NCI-H2107 treated with DMSO at 0.1 percent for 48 hours (cell line): ENCODE measurements around the gene RBM48.
"Not testable (repeated sequence)": the region's sequence is repeated elsewhere in the genome, so short reads cannot be mapped to it uniquely, and the experiment has no call there.

ENCODE experiments used
- DNase-seq: peaks from one replicate; lab custom pipeline; 2025; ENCODE audit not compliant: unreplicated experiment; lab: John Stamatoyannopoulos, UW

RBM48 gene

DNA sequence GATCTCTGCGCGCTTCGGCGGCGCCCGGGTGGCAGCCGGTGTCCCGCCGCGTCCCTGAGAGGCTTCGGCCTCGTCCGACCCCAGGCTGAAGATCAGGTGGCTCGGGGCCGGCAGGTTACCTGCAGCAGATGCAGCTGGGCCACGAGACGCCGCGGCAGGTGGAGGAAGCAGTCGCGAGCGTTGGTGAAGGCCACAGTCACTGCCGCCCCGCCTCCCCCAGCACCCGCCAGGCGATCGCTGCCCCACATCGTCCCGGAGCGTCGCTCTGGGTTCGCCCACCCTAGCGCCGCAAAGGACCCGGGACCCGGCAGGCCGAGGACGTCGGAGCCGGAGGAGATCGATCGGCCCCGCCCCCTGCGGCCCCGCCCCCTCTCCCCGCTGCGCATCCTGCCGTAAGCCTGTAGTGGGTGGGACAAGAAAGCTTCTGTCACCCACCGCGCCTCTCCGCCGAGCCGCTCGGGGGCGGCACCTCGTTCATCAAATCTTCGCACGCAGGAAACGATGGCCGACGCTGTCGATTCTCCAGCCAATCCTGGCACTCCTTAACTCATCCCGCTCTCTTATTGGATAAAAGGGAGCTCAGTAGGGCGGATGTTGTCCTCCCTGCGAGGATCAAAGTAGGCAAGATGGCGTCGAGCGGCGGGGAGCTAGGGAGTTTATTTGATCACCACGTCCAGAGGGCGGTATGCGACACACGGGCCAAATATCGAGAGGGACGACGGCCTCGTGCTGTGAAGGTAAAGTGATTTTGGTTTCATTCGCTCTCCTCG is at the start of gene RBM48, which contains the start of gene PEX1:
Gene RBM48, plus strand, starts transcription at position 608 of the 770 bp plus-strand sequence. Its CDS starts 19 bp downstream, at position 627.
Gene PEX1, minus strand, starts transcription at position 333 of the 770 bp plus-strand sequence. Its CDS starts 85 bp downstream, at position 248.
- DNase-seq = peak; percentile 98

DNA sequence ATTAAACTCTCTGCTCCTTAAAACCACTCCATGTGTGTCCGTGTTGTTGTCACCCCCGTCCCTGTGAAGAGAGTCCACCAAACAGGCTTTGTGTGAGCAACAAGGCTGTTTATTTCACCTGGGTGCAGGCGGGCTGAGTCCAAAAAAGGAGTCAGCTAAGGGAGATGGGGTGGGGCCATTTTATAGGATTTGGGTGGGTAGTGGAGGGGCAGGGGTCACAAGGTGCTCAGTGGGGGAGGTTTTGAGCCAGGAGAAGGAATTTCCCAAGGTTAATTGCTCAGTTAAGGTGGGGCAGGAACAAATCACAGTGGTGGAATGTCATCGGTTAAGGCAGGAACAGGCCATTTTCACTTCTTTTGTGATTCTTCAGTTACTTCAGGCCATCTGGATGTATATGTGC is 49.4 kb upstream of the RBM48 start:
- DNase-seq = not testable (repeated sequence)

DNA sequence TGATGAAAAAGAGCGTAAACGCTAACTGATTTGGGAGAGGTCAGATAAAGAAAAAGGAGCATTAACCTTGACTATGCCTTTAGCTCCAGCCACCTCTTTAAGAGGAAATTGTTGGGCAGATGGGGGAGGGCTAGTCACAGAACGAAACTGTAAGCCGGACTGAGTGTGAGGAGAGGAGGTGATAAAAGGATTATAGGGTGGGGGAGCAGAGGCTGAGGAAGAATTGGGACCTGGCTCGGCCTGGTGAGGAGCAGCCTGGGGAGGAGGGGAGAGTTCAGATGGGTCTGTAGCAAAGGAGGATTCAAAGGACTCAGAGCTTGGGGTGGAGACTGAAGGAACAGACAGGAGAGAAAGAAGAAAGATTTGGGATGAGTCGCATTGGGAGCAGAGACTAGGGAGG is 45.0 kb upstream of the RBM48 start:
- DNase-seq = not testable (repeated sequence)

DNA sequence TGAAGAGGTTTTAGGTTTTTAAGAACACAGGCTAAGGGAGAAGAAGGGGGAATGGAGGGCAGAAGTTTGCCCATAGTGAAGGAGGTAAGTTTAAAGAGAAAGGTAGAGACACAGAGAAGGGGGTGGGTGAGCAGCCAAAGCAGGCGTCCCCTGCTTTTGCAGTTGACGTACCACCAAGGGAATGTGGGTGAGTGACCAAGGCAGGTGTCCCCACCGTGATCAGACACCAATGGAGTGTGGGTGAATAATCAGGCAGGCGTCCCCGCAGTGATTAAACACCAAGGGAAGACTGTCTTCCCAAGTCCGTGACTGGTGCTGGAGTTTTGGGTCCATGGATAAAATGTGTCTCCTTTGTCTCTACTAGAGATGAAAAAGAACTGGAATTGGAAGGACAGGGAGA is 44.4 kb upstream of the RBM48 start:
- DNase-seq = not testable (repeated sequence)

DNA sequence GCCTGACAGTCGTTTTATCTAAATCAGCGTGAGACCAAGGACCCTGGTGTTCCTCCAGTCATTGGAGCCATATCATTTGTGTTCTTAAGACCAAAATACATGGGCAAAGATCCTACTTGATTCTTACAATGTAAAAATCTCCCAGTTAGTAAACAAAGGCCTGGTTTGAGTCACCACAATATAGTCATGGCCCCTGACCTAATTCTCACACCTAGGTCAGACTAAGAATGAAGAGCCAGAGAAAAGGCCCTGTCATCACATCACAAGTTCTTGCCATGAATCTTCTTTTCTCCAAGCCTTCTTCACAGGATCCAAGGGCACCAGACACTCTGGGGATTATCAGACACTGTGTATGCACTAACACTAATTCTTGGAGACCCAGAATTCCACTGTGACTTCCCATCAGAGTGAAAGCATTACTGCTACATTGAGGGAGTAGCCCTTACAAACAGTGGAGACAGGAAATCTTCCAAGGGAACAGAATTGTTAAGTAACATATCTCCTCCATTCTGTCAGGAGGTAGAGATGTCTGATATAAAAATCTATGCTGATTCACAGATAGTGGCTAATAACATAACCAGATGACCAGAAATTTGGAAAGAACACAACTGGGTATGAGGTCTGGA is 43.2 kb upstream of the RBM48 start:
- DNase-seq = no peak

DNA sequence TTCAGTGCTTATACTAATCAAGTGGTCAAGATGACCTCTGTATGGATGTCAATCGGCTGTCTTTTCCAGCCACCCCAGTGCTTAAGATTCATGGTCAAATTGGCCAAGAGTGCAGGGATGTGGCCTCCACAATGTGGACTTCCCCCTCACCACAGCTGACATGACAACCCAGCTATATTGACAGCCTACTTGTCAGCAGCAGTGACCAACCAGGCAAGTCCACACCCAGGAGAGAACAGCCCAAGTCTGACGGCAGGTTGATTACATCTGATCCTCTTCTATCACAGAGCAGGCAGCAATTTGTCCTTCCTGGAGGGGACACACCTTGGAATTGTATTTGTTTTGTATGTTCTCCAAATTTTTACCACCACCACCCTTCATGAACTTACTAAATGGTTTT is 42.6 kb upstream of the RBM48 start:
- no peak for DNase-seq

DNA sequence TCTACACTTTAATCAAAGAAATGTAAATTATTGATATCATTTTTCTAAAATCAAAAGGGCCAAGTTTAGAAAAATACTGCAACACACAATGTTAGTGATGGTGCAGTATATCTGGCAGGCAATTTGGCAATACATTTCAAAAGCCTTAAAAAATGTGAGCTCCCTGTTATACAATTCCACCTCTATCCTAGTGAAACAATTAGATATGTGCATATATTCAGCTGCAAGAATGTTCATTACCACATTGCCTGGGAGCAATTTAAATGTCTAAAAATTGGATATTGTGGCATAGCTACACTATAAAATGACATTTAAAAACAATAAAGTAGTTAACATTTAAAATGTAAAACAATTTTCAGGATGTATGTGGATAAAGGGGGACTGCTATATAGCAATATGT is 40.8 kb upstream of the RBM48 start:
- DNase-seq = no peak

DNA sequence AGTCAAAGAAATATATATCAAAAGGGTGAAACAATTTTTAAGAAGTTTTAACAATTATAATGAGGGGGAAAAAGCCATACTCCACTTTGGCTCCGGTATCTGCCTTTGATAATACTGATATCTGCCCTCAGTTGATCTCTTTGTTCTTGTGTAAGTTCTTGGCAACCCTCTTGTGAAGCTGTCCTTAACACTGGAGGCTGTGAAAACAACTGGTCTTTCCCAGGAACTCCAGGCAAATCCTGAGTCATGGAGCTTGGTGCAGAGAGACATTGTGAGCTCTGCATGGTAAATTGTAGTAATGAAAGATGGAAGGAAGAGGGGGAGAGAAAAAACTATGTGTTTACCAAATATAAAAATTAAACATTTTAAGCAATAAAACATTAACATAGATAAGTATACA is 39.0 kb upstream of the RBM48 start:
- DNase-seq = no peak

DNA sequence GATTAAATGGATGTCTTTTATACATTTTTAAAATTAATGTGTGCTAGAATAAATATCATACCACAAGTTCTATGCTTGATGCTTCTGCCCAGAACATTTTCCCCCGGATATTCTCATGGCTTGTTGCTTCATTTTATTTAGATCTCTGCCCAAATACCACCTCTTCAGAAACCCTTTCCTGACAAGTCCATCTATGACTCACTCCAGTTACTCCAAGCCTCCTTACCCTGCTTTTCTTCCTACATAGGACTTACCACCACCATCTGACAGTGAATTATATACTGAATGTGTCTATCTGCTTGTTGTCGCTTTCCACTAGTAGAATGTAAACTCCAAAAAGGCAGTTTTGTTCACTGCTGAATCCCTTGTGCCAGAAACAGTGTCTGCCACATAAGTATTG is 31.7 kb upstream of the RBM48 start:
- DNase-seq = no peak

DNA sequence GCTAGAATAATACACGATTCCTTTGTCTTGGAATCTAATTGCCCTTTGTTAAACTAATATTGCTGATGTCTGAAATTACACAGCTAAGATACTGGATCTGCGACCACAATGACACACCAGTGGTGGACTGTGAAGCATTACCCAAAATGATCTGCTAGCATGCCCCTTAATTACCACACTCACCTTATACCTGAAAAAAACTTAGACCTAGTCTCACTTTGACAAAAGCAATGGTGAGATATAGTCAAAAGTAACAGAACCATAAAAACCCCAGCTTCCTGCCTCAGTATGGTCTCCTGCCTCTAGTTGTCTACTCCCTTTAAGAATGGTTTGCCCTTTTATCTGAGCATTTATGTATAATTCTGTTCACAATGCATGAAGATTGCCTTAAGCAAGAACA is 30.0 kb upstream of the RBM48 start:
- DNase-seq = no peak

DNA sequence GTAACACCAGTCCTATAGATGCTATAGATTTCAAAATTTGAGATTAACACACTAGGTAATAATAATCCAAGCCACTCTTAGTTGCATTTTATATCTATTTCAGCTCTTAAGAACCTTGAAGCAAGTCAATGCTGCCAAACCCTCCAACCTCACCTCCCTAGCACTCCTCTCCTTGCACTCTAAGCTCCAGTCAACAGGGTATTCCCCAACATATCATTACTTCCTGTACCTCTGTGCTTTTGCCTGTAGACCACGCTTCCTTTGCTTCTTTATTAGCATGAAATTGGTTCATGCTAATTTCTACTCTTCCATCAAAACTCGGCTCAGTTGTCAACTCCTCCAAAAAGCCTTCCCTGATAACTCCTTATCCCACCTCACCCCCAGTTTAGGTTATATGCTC is 24.8 kb upstream of the RBM48 start:
- DNase-seq = no peak

DNA sequence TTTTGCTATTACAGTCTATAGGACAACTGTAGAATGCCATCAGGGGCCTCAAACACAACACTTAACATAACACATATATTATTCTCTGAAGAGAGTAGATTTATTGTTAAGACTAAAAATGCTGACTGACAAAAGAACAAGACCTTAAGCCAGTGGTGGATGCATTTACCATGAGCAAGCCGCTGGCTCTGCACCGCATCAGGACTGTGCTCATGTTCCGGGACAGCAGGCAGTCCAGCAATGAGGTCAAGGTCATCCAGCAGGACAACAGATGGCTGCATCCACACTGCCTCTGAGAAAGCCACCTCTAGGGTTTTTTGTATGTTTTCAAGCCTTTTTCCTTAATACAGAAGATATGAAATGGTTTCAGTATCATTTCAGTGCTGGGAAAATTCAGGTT is 24.0 kb upstream of the RBM48 start:
- DNase-seq = no peak

DNA sequence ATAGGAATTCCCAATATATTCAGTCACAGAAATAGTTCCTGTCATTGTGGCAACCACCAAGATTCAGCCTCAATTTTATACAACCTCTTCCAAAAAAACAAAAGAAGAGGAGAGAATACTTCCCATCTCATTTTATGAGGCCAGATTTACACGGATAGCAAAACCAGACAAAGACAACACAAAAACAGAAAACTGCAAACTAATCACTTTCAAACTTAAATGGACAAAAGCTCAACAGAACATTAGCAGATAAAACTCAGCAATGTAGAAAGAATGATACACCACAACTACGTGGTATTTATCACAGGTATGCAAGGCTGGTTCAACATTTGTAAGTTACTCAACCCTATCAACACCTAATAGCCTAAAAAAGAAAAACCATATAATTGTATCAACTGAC is 22.2 kb upstream of the RBM48 start:
- no peak for DNase-seq

DNA sequence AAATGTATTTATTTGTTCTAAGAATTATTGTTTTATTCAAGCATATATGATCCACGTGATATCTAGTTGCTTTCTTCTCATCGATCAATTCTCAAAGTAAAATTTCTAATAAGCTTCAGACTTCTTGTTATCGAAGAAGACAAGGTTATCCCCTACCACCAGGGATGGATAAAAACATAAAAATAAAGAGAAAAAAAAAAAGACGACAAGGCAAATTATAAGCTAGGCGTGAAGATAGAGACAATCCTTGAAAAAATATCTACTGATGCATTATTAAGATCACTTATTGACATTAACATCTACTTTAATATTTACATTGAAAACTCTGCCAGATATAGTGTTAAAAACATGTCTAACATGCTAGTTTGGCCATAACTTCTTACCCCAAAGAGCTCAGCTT is 19.6 kb upstream of the RBM48 start:
- DNase-seq = no peak

DNA sequence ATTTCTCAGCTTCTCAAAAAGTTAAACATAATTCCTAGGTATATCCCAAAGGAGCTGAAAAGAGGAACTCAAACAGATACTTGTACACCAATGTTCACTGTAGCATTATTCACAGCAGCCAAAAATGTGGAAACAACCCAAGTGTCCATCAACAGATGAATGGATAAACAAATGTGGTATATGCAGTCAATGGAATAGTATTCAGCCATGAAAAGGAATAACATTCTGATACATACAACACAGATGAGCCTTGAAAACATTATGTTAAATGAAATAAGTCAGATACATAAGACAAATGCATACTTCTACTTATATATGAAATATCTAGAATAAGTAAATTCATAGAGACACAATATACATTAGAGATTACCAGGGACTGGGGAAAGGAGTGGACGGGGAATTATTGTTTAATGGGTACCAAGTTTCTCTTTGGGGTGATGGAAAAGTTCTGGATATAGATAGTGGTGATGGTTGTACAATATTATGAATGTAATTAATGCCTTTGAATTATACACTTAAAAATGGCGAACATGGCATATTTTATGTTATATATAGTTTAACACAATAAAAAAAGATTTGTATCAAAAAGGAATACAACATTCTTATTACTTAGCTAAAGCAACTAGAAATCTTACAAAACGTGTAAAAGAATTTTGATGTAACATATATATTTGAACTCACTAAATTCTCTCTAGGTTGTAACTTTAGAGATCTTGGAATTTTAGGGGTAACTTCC is 15.3 kb upstream of the RBM48 start:
- DNase-seq = no peak

DNA sequence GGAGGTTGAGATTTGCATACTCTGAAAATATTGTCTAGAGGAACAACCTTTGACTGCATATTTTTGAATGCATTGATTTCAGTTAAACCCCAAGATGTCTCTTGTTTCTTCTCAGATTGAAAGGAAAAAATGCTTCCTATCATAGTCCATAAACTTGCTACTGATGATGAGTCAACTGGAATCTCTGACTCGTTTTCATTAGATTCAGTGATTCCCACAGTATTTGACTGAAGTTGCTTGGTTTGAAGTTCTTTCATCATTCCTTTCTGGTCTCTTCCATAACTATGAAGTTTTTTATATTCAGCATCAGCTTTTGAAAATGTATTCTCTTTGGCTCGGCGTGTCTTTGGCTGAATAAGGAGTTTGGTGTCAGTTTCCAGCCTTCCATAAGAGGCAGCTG is 11.0 kb upstream of the RBM48 start:
- no peak for DNase-seq

DNA sequence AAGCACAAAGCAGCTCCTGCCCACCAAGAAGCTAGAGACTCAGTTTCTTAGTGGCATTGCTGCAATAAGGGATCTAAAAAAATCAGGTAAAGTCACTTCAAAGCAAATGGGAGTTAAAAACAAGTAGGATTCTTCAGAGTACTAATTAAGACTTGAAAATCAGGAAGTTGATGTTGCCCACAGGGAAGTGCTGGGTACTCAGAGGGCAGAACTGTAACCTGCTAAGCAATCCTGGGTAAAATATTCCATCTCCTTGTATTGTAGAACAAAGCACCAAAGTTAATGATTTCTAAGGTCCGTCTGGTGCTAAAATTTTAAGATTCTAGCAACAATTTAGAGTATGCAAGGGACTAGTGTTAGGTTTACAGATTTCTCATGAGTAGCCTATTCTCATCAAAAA is 8.6 kb upstream of the RBM48 start:
- DNase-seq = no peak

DNA sequence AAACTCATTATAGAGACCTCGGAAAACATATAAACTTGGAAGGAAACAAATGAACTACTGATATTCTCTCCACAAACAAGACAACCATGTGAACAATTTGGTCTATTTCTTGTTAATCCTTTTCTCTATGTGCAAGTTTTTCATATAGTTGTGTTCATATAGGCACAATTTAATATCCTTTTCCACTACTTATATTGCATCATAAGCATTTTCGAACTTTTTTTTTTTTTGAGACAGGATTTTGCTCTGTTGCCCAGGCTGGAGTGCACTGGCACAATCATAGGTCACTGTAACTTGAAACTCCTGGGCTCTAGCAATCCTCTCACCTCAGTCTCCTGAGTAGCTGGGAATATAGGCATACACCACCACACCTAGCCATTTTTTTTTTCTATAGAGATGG is 5.5 kb upstream of the RBM48 start:
- no peak for DNase-seq

DNA sequence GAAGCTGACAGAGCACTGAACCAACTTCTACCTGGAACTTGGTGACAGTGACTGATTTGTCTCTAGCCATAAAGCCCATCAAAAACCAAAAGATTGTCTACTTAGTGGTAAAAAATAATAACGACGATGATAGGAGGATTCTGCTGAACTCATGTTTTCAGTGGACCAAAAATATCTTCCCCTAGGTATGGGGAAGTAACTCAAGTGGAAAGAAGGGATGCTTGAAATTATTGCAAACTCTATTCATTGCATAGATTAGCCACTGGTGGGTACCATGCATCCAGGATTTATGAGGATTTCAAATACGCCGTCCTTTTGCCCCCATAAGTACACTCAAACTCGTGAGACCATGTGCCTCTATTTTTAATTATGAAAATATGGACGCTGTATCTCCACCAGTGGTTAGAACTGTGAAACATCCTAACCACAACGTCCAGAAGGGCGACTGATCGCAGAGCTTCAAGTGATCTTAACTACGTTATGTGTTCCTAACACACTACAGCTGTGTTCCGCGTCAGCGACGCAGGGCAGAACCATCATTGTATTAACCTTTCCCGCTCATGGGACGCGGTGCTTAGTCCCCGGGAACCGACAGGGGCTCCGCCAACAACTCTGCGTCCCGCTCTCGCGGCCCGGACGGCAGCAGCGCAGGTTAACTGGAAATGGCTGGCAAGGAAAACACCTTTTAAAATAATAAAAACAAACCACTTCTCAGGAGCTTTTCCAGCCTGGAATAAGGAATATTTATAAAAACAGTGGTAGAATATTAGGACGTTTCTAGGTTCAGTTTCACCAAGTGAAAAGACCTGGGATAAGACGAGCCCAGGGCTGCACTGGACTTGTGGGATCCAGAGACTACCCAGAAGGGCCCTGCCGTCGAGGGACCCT is 1.1 kb upstream of the RBM48 start:
- no peak for DNase-seq

DNA sequence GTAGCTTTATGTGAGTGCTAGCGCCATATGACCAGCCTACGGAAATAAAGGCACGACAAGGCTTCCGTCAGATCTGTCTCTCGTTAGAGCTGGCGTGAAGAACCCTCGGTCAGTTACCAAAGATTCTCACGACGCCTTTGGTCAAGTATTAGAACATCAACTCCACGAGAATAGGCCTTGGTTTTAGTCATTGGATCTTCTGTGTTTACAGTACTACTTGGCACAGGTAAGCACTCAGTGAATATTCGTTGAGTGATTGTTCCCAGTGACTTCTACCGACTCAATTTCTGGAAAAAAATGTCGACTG is 316 bp downstream of the RBM48 start:
- no peak for DNase-seq

DNA sequence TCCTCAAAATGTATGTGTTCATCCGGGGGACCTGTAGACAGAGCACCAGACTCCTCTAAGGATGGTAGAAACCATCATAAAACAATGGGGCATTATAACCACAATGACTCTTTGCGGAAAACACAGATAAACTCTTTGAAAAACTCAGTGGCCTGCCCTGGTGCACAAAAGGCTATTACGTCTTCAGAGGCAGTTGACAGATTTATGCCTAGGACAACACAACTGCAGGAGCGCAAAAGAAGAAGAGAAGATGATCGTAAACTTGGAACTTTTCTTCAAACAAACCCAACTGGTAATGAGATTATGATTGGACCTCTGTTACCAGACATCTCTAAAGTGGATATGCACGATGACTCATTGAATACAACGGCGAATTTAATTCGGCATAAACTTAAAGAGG is 6.0 kb downstream of the RBM48 start:
- no peak for DNase-seq
